ENCODE results near the gene LGALS1.
"Not testable (repeated sequence)": the region's sequence is repeated elsewhere in the genome, so short reads cannot be mapped to it uniquely, and the experiment has no call there.

The LGALS1 gene

DNA sequence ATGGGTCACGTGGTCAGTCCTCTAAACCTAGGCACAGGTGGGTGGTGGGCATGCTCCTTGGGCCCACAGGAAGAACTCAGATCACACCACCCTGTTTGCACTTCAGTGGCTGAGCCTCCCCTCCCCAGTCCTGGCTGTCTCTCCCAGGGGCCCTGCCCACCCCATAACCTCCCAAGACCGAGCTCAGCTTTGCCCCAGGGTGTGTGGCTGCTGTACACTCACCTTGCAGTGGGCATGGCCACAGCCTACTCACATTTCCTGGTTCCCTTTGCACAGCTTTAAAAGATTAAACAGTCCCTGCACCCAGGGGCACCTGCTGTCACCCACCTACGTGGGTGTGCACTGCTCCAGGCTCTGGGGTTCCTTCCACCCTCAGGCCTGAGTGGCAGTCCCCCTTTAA is 35.2 kb downstream of the LGALS1 start:
- 85 to 89% methylated on average over 1 to 3 of the region's 3 CpGs for WGBS, 2 experiments (ENCODE audit: insufficient coverage in 2 of 2)
- Histone ChIP-seq H3K4me1 (ENCODE audit: control insufficient read depth, insufficient read depth, low read length, poor library complexity, severe bottlenecking) (no peaks in the 10 kb centered on the region), H3K27ac (ENCODE audit: low read depth, low read length, severe bottlenecking) (no peak overlapping the region), H3K36me3 (ENCODE audit: control insufficient read depth, insufficient read depth, low read length) (peaks cover 57% of the 10 kb centered on the region), H3K9me3 (ENCODE audit: control insufficient read depth, low read length) (no peaks in the 10 kb centered on the region), H3K4me3 (ENCODE audit: extremely low read depth, insufficient read depth, low read length, poor library complexity, severe bottlenecking) (no peak overlapping the region)

DNA sequence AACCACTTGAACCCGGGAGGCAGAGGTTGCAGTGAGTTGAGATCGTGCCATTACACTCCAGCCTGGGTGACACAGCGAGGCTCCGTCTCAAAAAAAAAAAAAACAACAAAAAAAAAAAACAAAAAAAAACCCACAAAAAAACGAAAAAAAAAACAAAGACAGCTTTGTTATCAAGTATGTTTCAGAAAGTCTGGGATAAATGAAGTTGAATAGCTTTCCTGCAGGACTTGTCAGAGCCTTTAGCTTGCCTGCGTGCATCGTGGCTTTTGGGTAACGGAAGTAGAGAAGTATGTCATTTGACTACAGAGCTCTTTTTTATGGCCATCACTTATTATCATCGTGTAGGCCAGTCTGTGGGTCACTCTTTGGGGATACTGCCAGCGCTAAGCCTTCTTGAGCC is 36.1 kb downstream of the LGALS1 start:
- 95 to 100% methylated on average over 4 to 5 of the region's 10 CpGs for WGBS, 2 experiments (ENCODE audit: insufficient coverage in 2 of 2)
- no peak overlapping the region for H3K27ac ChIP-seq (ENCODE audit: low read depth, low read length, severe bottlenecking)
- H3K9me3 ChIP-seq (ENCODE audit: control insufficient read depth, low read length), result no peaks in the 10 kb centered on the region
- peaks cover 57% of the 10 kb centered on the region for H3K36me3 ChIP-seq (ENCODE audit: control insufficient read depth, insufficient read depth, low read length)
- no peaks in the 10 kb centered on the region for H3K4me1 ChIP-seq (ENCODE audit: control insufficient read depth, insufficient read depth, low read length, poor library complexity, severe bottlenecking)
- H3K4me3 ChIP-seq (ENCODE audit: extremely low read depth, insufficient read depth, low read length, poor library complexity, severe bottlenecking), result no peak overlapping the region

DNA sequence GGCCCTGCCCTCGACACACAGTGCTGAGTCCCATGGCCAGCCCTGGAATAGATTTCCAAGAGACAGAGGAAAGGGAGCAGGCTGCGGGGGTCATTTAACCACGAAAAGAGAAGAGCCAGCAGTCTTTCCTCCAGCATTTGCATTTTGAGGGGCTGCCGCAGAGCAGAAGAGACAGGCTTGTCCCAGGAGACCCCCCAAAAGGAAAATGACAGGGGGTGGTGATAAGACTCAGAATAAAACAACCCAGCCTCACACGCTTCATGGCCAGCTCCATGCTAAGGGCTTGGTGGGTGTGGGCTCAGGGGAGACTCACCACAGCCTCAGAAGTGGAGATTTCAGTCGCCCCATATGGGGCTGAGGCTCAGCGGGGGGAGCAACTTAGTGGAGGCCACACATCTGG is 38.3 kb downstream of the LGALS1 start:
- H3K4me3 ChIP-seq (ENCODE audit: extremely low read depth, insufficient read depth, low read length, poor library complexity, severe bottlenecking), result no peak overlapping the region
- no peaks in the 10 kb centered on the region for H3K9me3 ChIP-seq (ENCODE audit: control insufficient read depth, low read length)
- no peak overlapping the region for H3K27ac ChIP-seq (ENCODE audit: low read depth, low read length, severe bottlenecking)
- no peaks in the 10 kb centered on the region for H3K4me1 ChIP-seq (ENCODE audit: control insufficient read depth, insufficient read depth, low read length, poor library complexity, severe bottlenecking)
- 92 to 98% methylated on average over 4 to 6 of the region's 7 CpGs for WGBS, 2 experiments (ENCODE audit: insufficient coverage in 2 of 2)
- peaks cover 55% of the 10 kb centered on the region for H3K36me3 ChIP-seq (ENCODE audit: control insufficient read depth, insufficient read depth, low read length)

DNA sequence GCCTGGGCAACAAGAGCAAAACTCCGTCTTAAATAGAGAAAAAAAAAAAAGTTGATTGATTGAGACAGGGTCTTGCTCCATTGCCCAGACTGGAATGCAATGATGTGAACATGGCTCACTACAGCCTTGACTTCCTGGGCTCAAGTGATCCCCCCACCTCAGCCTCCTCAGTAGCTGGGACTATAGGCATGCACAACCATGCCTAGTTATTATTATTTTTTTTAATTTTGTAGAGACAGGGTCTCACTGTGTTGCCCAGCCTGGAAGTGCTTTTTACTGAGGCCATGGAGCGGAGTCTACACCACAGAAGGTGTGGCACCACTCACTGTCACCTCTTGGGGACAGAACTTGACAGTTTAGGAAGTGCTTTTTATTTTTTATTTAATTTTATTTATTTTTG is 39.2 kb downstream of the LGALS1 start:
- peaks cover 55% of the 10 kb centered on the region for H3K36me3 ChIP-seq (ENCODE audit: control insufficient read depth, insufficient read depth, low read length)
- H3K4me1 ChIP-seq (ENCODE audit: control insufficient read depth, insufficient read depth, low read length, poor library complexity, severe bottlenecking), result no peaks in the 10 kb centered on the region
- H3K4me3 ChIP-seq (ENCODE audit: extremely low read depth, insufficient read depth, low read length, poor library complexity, severe bottlenecking), result no peak overlapping the region
- no peak overlapping the region for H3K27ac ChIP-seq (ENCODE audit: low read depth, low read length, severe bottlenecking)
- 100% methylated on average over 1 of the region's 2 CpGs; no CpG with 5 or more reads in 1 of the 2 experiments for WGBS, 2 experiments (ENCODE audit: insufficient coverage in 2 of 2)
- H3K9me3 ChIP-seq (ENCODE audit: control insufficient read depth, low read length), result no peaks in the 10 kb centered on the region

DNA sequence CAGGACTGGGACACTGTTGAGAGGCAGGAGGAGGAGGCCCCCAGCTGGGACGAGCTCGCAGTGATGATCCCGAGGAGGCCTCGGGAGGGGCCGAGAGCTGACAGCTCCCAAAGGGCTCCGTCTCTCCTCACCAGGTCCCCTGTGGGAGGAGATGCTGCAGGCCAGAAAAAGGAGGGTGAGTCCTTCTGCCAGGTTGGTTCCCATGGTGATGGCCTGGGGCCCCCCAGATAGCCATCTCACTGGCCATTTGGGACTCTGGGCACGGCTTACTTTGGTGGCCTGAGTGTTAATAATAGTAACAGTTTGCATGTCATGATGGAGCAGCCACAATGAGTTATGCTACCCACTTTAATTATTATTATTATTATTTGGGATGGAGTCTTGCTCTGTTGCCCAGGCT is 40.3 kb downstream of the LGALS1 start:
- Histone ChIP-seq H3K4me1 (ENCODE audit: control insufficient read depth, insufficient read depth, low read length, poor library complexity, severe bottlenecking) (no peaks in the 10 kb centered on the region), H3K36me3 (ENCODE audit: control insufficient read depth, insufficient read depth, low read length) (peaks cover 56% of the 10 kb centered on the region), H3K4me3 (ENCODE audit: extremely low read depth, insufficient read depth, low read length, poor library complexity, severe bottlenecking) (no peak overlapping the region), H3K9me3 (ENCODE audit: control insufficient read depth, low read length) (no peaks in the 10 kb centered on the region), H3K27ac (ENCODE audit: low read depth, low read length, severe bottlenecking) (no peak overlapping the region)
- whole genome bisulfite sequencing, 2 experiments (ENCODE audit: insufficient coverage in 2 of 2), result 93 to 96% methylated on average over 6 of the region's 7 CpGs

DNA sequence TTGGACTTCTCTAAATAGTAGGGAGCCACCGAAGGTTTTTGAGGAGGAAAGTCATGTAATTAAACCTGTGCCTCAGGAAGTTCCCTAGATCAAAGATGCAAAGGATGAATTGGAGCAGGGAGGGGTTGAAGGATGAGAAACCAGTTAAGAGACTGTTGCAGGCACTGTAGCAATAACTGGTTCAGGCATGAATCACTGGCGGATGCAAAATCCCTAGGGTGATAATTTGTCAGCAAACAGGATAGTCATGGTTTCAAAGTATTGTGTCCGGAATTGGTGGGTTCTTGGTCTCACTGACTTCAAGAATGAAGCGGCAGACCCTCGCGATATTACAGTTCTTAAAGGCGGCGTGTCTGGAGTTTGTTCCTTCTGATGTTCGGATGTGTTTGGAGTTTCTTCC is 41.3 kb downstream of the LGALS1 start:
- H3K27ac ChIP-seq (ENCODE audit: low read depth, low read length, severe bottlenecking), result no peak overlapping the region
- H3K9me3 ChIP-seq (ENCODE audit: control insufficient read depth, low read length), result no peaks in the 10 kb centered on the region
- H3K4me1 ChIP-seq (ENCODE audit: control insufficient read depth, insufficient read depth, low read length, poor library complexity, severe bottlenecking), result no peaks in the 10 kb centered on the region
- peaks cover 54% of the 10 kb centered on the region for H3K36me3 ChIP-seq (ENCODE audit: control insufficient read depth, insufficient read depth, low read length)
- no peak overlapping the region for H3K4me3 ChIP-seq (ENCODE audit: extremely low read depth, insufficient read depth, low read length, poor library complexity, severe bottlenecking)
- 93 to 98% methylated on average over 9 of the region's 9 CpGs for WGBS, 2 experiments (ENCODE audit: insufficient coverage in 2 of 2)

DNA sequence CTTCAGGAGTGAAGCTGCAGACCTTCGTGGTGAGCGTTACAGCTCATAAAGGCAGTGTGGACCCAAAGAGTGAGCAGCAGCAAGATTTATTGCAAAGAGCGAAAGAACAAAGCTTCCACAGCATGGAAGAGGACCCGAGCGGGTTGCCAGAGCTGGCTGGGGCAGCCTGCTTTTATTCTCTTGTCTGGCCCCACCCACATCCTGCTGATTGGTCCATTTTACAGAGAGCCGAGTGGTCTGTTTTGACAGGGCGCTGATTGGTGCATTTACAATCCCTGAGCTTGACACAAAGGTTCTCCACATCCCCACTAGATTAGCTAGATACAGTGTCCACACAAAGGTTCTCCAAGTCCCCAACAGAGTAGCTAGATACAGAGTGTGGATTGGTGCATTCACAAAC is 41.8 kb downstream of the LGALS1 start:
- H3K27ac ChIP-seq (ENCODE audit: low read depth, low read length, severe bottlenecking); H3K4me1 ChIP-seq (ENCODE audit: control insufficient read depth, insufficient read depth, low read length, poor library complexity, severe bottlenecking); H3K9me3 ChIP-seq (ENCODE audit: control insufficient read depth, low read length); H3K4me3 ChIP-seq (ENCODE audit: extremely low read depth, insufficient read depth, low read length, poor library complexity, severe bottlenecking): not testable (repeated sequence)
- 91 to 95% methylated on average over 4 to 6 of the region's 7 CpGs for WGBS, 2 experiments (ENCODE audit: insufficient coverage in 2 of 2)
- H3K36me3 ChIP-seq (ENCODE audit: control insufficient read depth, insufficient read depth, low read length), result peaks cover 56% of the 10 kb centered on the region

DNA sequence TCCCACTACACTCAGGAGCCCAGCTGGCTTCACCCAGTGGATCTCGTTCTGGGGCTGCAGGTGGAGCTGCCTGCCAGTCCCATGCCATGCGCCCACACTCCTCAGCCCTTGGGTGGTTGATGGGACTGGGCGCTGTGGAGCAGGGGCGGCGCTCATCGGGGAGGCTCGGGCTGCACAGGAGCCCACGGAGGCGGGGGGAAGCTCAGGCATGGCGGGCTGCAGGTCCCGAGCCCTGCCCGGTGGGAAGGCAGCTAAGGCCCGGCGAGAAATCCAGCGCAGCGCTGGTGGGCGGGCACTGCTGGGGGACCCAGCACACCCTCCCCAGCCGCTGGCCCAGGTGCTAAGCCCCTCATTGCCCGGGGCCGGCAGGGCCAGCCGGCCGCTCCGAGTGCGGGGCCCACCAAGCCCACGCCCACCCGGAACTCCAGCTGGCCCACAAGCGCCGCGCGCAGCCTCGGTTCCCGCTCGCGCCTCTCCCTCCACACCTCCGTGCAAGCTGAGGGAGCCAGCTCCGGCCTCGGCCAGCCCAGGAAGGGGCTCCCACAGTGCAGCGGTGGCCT is 42.4 kb downstream of the LGALS1 start:
- H3K36me3 ChIP-seq (ENCODE audit: control insufficient read depth, insufficient read depth, low read length), result peaks cover 59% of the 10 kb centered on the region
- not testable (repeated sequence) for H3K27ac ChIP-seq (ENCODE audit: low read depth, low read length, severe bottlenecking); H3K4me1 ChIP-seq (ENCODE audit: control insufficient read depth, insufficient read depth, low read length, poor library complexity, severe bottlenecking); H3K4me3 ChIP-seq (ENCODE audit: extremely low read depth, insufficient read depth, low read length, poor library complexity, severe bottlenecking); H3K9me3 ChIP-seq (ENCODE audit: control insufficient read depth, low read length)
- 95% methylated on average over 16 to 35 of the region's 38 CpGs for WGBS, 2 experiments (ENCODE audit: insufficient coverage in 2 of 2)

DNA sequence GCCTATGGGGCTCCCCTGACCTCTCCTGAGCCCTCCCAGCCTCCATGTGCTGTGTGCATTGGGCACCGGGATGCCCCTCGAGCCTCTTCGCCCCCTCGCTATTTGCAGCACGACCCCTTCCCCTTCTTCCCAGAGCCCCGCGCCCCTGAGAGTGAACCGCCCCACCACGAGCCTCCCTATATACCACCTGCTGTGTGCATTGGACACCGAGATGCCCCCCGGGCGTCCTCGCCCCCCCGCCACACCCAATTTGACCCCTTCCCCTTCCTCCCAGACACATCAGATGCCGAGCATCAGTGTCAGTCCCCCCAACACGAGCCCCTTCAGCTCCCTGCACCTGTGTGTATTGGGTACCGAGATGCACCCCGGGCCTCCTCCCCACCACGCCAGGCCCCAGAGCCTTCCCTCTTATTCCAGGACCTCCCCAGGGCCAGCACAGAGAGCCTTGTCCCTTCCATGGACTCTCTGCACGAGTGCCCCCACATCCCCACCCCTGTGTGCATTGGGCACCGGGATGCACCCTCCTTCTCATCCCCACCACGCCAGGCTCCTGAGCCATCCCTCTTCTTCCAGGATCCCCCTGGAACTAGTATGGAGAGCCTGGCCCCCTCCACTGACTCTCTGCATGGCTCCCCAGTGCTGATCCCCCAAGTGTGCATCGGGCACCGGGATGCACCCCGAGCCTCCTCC is 50.3 kb downstream of the LGALS1 start:
- Histone ChIP-seq H3K4me3 (ENCODE audit: extremely low read depth, insufficient read depth, low read length, poor library complexity, severe bottlenecking) (no peak overlapping the region), H3K4me1 (ENCODE audit: control insufficient read depth, insufficient read depth, low read length, poor library complexity, severe bottlenecking) (no peaks in the 10 kb centered on the region), H3K9me3 (ENCODE audit: control insufficient read depth, low read length) (peaks cover 5% of the 10 kb centered on the region), H3K36me3 (ENCODE audit: control insufficient read depth, insufficient read depth, low read length) (peaks cover 44% of the 10 kb centered on the region), H3K27ac (ENCODE audit: low read depth, low read length, severe bottlenecking) (no peak overlapping the region)
- 96 to 98% methylated on average over 14 to 18 of the region's 25 CpGs for WGBS, 2 experiments (ENCODE audit: insufficient coverage in 2 of 2)

DNA sequence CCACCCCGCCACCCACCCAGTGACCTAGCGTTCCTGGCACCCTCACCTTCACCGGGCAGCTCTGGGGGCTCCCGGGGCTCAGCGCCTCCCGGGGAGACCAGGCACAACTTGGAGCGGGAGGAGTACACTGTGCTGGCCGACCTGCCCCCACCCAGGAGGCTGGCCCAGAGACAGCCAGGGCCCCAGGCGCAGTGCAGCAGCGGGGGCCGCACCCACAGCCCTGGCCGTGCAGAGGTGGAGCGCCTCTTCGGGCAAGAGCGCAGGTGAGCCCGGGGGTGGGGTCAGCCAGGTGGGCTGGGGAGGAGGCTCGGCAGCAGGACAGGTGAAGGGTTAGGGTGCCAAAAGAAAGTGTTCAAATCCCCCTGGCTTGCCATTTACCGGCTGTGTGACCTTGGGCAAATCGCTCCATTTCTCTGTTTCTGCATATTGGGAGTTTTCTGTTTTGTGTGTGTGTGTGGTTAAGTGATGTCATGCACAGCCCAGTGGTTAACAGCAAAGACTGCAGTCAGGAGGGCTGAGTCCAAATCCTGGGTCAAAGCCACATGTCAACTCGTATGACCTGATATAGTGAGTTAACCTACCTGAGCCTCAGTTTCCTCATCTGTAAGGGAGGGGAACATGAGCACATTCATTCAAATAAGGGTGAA is 50.9 kb downstream of the LGALS1 start:
- no peak overlapping the region for H3K4me3 ChIP-seq (ENCODE audit: extremely low read depth, insufficient read depth, low read length, poor library complexity, severe bottlenecking)
- H3K9me3 ChIP-seq (ENCODE audit: control insufficient read depth, low read length), result peaks cover 5% of the 10 kb centered on the region
- H3K27ac ChIP-seq (ENCODE audit: low read depth, low read length, severe bottlenecking), result no peak overlapping the region
- peaks cover 45% of the 10 kb centered on the region for H3K36me3 ChIP-seq (ENCODE audit: control insufficient read depth, insufficient read depth, low read length)
- 92 to 94% methylated on average over 17 to 18 of the region's 20 CpGs for WGBS, 2 experiments (ENCODE audit: insufficient coverage in 2 of 2)
- H3K4me1 ChIP-seq (ENCODE audit: control insufficient read depth, insufficient read depth, low read length, poor library complexity, severe bottlenecking), result no peaks in the 10 kb centered on the region

DNA sequence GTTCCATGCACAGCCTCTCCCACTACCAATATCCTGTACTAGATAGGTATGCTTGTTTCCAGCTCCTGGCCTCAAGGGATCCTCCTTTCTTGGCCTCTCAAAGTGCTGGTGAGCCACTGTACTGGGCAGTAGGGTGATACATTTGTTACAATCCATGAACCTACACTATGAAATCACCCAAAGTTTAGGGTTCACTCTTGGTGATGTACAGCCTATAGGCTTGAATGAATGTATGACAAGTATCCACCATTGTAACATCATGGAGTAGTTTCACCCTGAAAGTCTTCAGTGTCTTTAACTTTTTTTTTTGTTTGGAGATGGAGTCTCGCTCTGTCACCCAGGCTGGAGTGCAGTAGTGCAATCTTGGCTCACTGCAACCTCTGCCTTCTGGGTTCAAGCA is 53.2 kb downstream of the LGALS1 start:
- Histone ChIP-seq H3K4me3 (ENCODE audit: extremely low read depth, insufficient read depth, low read length, poor library complexity, severe bottlenecking) (no peak overlapping the region), H3K27ac (ENCODE audit: low read depth, low read length, severe bottlenecking) (no peak overlapping the region), H3K36me3 (ENCODE audit: control insufficient read depth, insufficient read depth, low read length) (peaks cover 27% of the 10 kb centered on the region), H3K4me1 (ENCODE audit: control insufficient read depth, insufficient read depth, low read length, poor library complexity, severe bottlenecking) (no peaks in the 10 kb centered on the region), H3K9me3 (ENCODE audit: control insufficient read depth, low read length) (peaks cover 5% of the 10 kb centered on the region)
- WGBS, 2 experiments (ENCODE audit: insufficient coverage in 2 of 2), result 92 to 100% methylated on average over 1 of the region's 1 CpG
